HepG2 (cell line): Measurements from ENCODE around the gene MSANTD1. TPM values are rescaled to one million over a fixed set of nuclear protein-coding genes. Genes with fewer than 3 reads are reported as not detected.
A peak's percentile ranks its signal among the peaks of the same experiment; 100 is the strongest.

Experiments
- GATAD2A ChIP-seq: IDR thresholded peaks from 2 replicates; pipeline ENCODE4 v1.6.1; 2016
- KDM4B ChIP-seq: sonication (generic); formaldehyde crosslinking; IDR thresholded peaks from 2 replicates; pipeline ENCODE4 v1.4.0; 2020; ENCODE audit warnings: missing genetic modification reagents
- MEIS1 ChIP-seq: sonication (generic); formaldehyde crosslinking; IDR thresholded peaks from 2 replicates; pipeline ENCODE4 v1.9.0; 2021; ENCODE audit warnings: mild to moderate bottlenecking, missing genetic modification reagents, moderate library complexity, borderline replicate concordance
- NFKB2 ChIP-seq: sonication (generic); formaldehyde crosslinking; IDR thresholded peaks from 2 replicates; pipeline ENCODE4 v1.4.0; 2020; ENCODE audit warnings: missing genetic modification reagents, borderline replicate concordance
- POGZ ChIP-seq: sonication (generic); formaldehyde crosslinking; IDR thresholded peaks from 2 replicates; pipeline ENCODE4 v1.4.0; 2020; ENCODE audit warnings: mild to moderate bottlenecking, missing genetic modification reagents
- PRDM4 ChIP-seq: sonication (generic); formaldehyde crosslinking; IDR thresholded peaks from 2 replicates; pipeline ENCODE4 v1.9.0; 2021; ENCODE audit warnings: missing genetic modification reagents, borderline replicate concordance
- TFE3 ChIP-seq: IDR thresholded peaks from 2 replicates; pipeline ENCODE4 v1.6.1; 2016
- ZBTB10 ChIP-seq: sonication (generic); formaldehyde crosslinking; IDR thresholded peaks from 2 replicates; pipeline ENCODE4 v1.4.0; 2020; ENCODE audit warnings: missing genetic modification reagents, borderline replicate concordance
- ZC3H13 ChIP-seq: sonication (generic); formaldehyde crosslinking; IDR thresholded peaks from 2 replicates; pipeline ENCODE4 v1.8.1; 2023; ENCODE audit warnings: mild to moderate bottlenecking, missing genetic modification reagents, moderate library complexity
- ZHX2 ChIP-seq, 2 experiments: sonication (generic) in 1 of 2; formaldehyde crosslinking in 1 of 2; IDR thresholded peaks; 2 replicates each; pipeline versions ENCODE4 v1.6.1 to v1.9.0; 2014 to 2022; ENCODE audit warnings: antibody characterized with exemption in 1 of 2, borderline replicate concordance in 1 of 2, inconsistent platforms in 1 of 2, low read depth in 1 of 2, missing genetic modification reagents in 1 of 2
- ZMYM2 ChIP-seq: sonication (generic); formaldehyde crosslinking; IDR thresholded peaks from 2 replicates; pipeline ENCODE4 v1.8.0; 2022; ENCODE audit warnings: mild to moderate bottlenecking, missing genetic modification reagents
- ZNF12 ChIP-seq: sonication (generic); formaldehyde crosslinking; IDR thresholded peaks from 2 replicates; pipeline ENCODE4 v1.5.0; 2020; ENCODE audit warnings: missing genetic modification reagents
- ZNF234 ChIP-seq: sonication (generic); formaldehyde crosslinking; conservative IDR thresholded peaks from 2 replicates; pipeline ENCODE4 v1.5.1; 2020; ENCODE audit warnings: mild to moderate bottlenecking, missing genetic modification reagents
- ZNF343 ChIP-seq: sonication (generic); formaldehyde crosslinking; IDR thresholded peaks from 2 replicates; pipeline ENCODE4 v1.4.0; 2020; ENCODE audit warnings: mild to moderate bottlenecking, missing genetic modification reagents
- ZNF549 ChIP-seq: sonication (generic); formaldehyde crosslinking; IDR thresholded peaks from 2 replicates; pipeline ENCODE4 v1.5.0; 2020; ENCODE audit warnings: missing genetic modification reagents
- ZNF576 ChIP-seq: sonication (generic); formaldehyde crosslinking; IDR thresholded peaks from 2 replicates; pipeline ENCODE4 v1.4.0; 2020; ENCODE audit warnings: mild to moderate bottlenecking, missing genetic modification reagents
- polyA plus RNA-seq, 8 experiments: library from polyadenylated mRNA; depleted of rRNA in 3 of 8; stranded (reverse) in 7 of 8; unstranded in 1 of 8; fragments of >200 nt; fragmentation: Illumina TruSeq in 4 of 8; extraction: Trizol in 4 of 8; gene quantifications; 2 replicates each; pipeline versions ENCODE4 v1.2.1 to v1.2.3, GENCODE V29; 2011 to 2016; ENCODE audit warnings: low read depth in 4 of 8, missing spikeins in 1 of 8, mixed read lengths in 1 of 8; ENCODE audit not compliant: insufficient read depth in 1 of 8
- total RNA-seq, 5 experiments: library from RNA; depleted of rRNA; stranded (reverse); fragments of >200 nt; fragmentation: Illumina TruSeq; extraction: Trizol; gene quantifications; 2 replicates each; pipeline ENCODE4 v1.2.3, GENCODE V29; 2016; ENCODE audit warnings: low read depth in 1 of 5

The MSANTD1 gene
- total and polyA plus RNA-seq, 2 of the 13 experiments (the other 11 are each of a cell fraction or from before 2014, with no cell fraction given): 0.22 to 0.40 TPM

- TF ChIP-seq ZHX2 (IDR thresholded peaks at IDR 0.05; ENCODE audit: low read depth) (no peak), ZHX2 (CRISPR knock-in tag; IDR thresholded peaks at IDR 0.05; ENCODE audit: borderline replicate concordance) (no peak), GATAD2A (CRISPR knock-in tag) (no peak), MEIS1 (CRISPR knock-in tag) (0 out of 2 replicates have a peak, but pooled peaks have one; percentile 27), KDM4B (CRISPR knock-in tag) (no peak), ZNF549 (CRISPR knock-in tag) (no peak), PRDM4 (CRISPR knock-in tag) (no peak), TFE3 (no peak), ZNF12 (CRISPR knock-in tag) (no peak), ZNF234 (CRISPR knock-in tag) (0 out of 2 replicates have a peak, but pooled peaks have one; percentile 51), ZNF576 (CRISPR knock-in tag) (0 out of 2 replicates have a peak, but pooled peaks have one; percentile 36), POGZ (CRISPR knock-in tag) (no peak), NFKB2 (CRISPR knock-in tag) (0 out of 2 replicates have a peak, but pooled peaks have one; percentile 26), ZMYM2 (CRISPR knock-in tag) (no peak), ZC3H13 (CRISPR knock-in tag) (no peak; the same call in 1 of the 2 replicates), ZNF343 (no peak), ZBTB10 (0 out of 2 replicates have a peak, but pooled peaks have one; percentile 37)
Observed at GRCh38 chr4:3291969-3292570, 43.1 kb downstream of the MSANTD1 start (continued).
